H1 (cell line): ENCODE measurements around the gene AOPEP.

Experiments
- BCL11A ChIP-seq, 2 experiments: IDR thresholded peaks; one replicate each; pipeline ENCODE4 v1.6.1; 2011; ENCODE audit warnings: low read depth in 2 of 2, low read length in 2 of 2, mild to moderate bottlenecking in 2 of 2
- CHD2 ChIP-seq: IDR thresholded peaks from 2 replicates; pipeline ENCODE4 v1.6.1; 2012; ENCODE audit warnings: low read length, improper control_type of control experiment
- CTCF ChIP-seq, 3 experiments: IDR thresholded peaks; 1 replicate in 2 of 3; 2 replicates in 1 of 3; pipeline versions ENCODE4 v1.5.1 to v1.6.1; 2011; ENCODE audit warnings: low read length in 3 of 3, mild to moderate bottlenecking in 3 of 3, inconsistent platforms in 2 of 3, low read depth in 1 of 3, moderate library complexity in 1 of 3; ENCODE audit not compliant: insufficient read depth in 1 of 3; ENCODE audit errors: control extremely low read depth in 1 of 3
- EGR1 ChIP-seq: IDR thresholded peaks from 2 replicates; pipeline ENCODE4 v1.6.1; 2011; ENCODE audit warnings: low read depth, low read length, borderline replicate concordance
- EP300 ChIP-seq, 2 experiments: IDR thresholded peaks; 1 replicate in 1 of 2; 2 replicates in 1 of 2; pipeline ENCODE4 v1.6.1; 2011 to 2012; ENCODE audit warnings: low read depth in 2 of 2, low read length in 2 of 2, mild to moderate bottlenecking in 2 of 2, borderline replicate concordance in 1 of 2, inconsistent platforms in 1 of 2, moderate library complexity in 1 of 2
- KDM1A ChIP-seq: fragments of 200-600, 300-600 bp; sonication (generic); IDR thresholded peaks from 2 replicates; pipeline ENCODE4 v1.7.1; 2016; ENCODE audit warnings: mild to moderate bottlenecking, low read length, borderline replicate concordance
- MAX ChIP-seq: IDR thresholded peaks from 2 replicates; pipeline ENCODE4 v1.6.1; 2012; ENCODE audit warnings: inconsistent platforms
- RAD21 ChIP-seq, 2 experiments: IDR thresholded peaks in 1 of 2; conservative IDR thresholded peaks in 1 of 2; 2 replicates each; pipeline ENCODE4 v1.6.1; 2011; ENCODE audit warnings: low read depth in 2 of 2, low read length in 2 of 2, improper control_type of control experiment in 1 of 2, inconsistent platforms in 1 of 2, mild to moderate bottlenecking in 1 of 2, moderate library complexity in 1 of 2
- RFX5 ChIP-seq: IDR thresholded peaks from 2 replicates; pipeline ENCODE4 v1.6.1; 2011; ENCODE audit warnings: low read depth, low read length, improper control_type of control experiment, borderline replicate concordance
- SP2 ChIP-seq: IDR thresholded peaks from 2 replicates; pipeline ENCODE4 v1.6.1; 2012; ENCODE audit warnings: mild to moderate bottlenecking, low read length, inconsistent platforms
- SRF ChIP-seq: IDR thresholded peaks from 2 replicates; pipeline ENCODE4 v1.6.1; 2011; ENCODE audit warnings: mild to moderate bottlenecking, low read depth, low read length, moderate library complexity
- TAF1 ChIP-seq: IDR thresholded peaks from 2 replicates; pipeline ENCODE4 v1.6.1; 2011; ENCODE audit warnings: mild to moderate bottlenecking, low read depth, low read length
- YY1 ChIP-seq: IDR thresholded peaks from 2 replicates; pipeline ENCODE4 v1.6.1; 2011; ENCODE audit warnings: low read depth, mild to moderate bottlenecking, low read length

DNA sequence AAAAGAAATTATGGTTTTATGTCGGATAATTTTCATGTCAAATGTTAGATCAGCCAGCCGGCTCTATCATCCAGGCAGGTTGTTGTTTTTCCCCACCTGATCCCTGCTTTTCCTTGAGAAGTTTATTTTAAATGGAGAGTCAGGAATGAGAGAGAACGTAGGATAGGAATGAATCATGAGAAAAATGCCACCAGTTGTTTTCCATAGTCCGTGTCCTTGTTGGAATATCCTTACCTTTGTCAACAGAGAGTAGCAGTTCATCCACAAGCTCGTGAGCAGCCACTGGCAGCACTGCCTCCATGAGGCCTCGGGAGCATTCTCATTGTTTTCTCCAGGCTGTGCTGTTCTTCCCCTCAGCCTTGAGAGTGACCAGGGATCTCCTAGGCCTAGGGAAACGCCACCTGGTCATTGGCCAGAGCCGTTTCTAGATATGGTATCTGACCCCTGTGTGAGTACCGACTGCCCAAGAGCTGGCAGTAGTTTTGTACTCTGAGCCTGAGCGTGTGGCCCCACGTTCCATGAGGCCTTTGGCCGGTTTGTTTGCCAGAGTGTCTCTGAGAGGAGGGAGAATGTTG is 297.7 kb downstream of the AOPEP start:
- TF ChIP-seq TAF1 (no peak), CTCF (IDR thresholded peaks at IDR 0.05; ENCODE audit: control extremely low read depth in 1 of 3, insufficient read depth in 1 of 3, low read depth in 1 of 3, low read length in 3 of 3) (peak in 2 of 3 experiments; percentile 23; a peak in 2 of 4 replicates), CHD2 (no peak), KDM1A (no peak), MAX (no peak), BCL11A (IDR thresholded peaks at IDR 0.05; ENCODE audit: low read depth in 2 of 2, low read length in 2 of 2) (no peak), EGR1 (no peak), RFX5 (no peak), RAD21 (IDR thresholded peaks at IDR 0.05 in 1 of 2, conservative IDR thresholded peaks at IDR 0.05 in 1 of 2; ENCODE audit: low read depth in 2 of 2, low read length in 2 of 2) (peak; percentile 7 to 35; a peak in 2 of 4 replicates), SRF (no peak), SP2 (no peak), EP300 (IDR thresholded peaks at IDR 0.05; ENCODE audit: borderline replicate concordance in 1 of 2, low read depth in 2 of 2, low read length in 2 of 2) (no peak), YY1 (no peak)
